ENCODE data around the gene SPON1.

Gene SPON1

DNA sequence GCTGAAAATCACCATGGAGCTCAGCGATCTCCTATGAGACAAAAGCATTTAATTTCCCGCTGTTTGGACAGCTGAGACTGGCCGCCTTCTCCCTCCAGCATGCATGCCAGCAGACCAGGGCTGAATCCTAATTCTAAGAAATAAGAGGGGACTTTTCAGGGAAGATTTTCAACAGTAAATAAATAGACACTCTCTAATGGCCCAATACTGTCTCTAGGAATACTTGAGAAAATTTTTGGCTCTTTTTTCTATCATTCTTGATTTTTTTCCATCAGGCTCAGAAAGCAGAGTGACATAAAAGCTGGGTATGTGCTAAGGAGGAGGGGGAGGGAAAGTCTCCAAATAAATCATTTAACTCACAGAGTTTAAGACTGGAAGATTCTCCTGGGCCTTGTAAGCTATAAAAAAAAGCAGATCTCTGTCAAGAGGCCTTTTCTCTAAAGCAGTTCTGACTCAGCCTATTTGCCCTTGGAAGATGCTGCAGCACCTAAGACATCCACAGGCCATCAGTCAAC, 17.6 kb upstream of the SPON1 start:
- Histone ChIP-seq H2AFZ (ENCODE audit: low read length) (no peak overlapping the region), H3K4me2 (ENCODE audit: low read depth, low read length, poor library complexity, severe bottlenecking) (no peak overlapping the region), H3F3A (ENCODE audit: low read depth) (no peaks in the 10 kb centered on the region), H3K4me3 (ENCODE audit: low read length, poor library complexity, severe bottlenecking) (no peak overlapping the region), H3K9ac (ENCODE audit: low read depth, low read length, poor library complexity, severe bottlenecking) (no peak overlapping the region), H3K9me3 (ENCODE audit: insufficient read depth, low read depth, low read length) (no peaks in the 10 kb centered on the region), H3K36me3 (ENCODE audit: insufficient read depth, low read length) (no peaks in the 10 kb centered on the region), H3K4me1 (ENCODE audit: insufficient read depth, low read length, poor library complexity, severe bottlenecking) (peaks cover 10% of the 10 kb centered on the region), H3K27me3 (ENCODE audit: insufficient read depth, low read length, poor library complexity, severe bottlenecking) (no peaks in the 10 kb centered on the region), H4K20me1 (ENCODE audit: insufficient read depth, low read length, poor library complexity, severe bottlenecking) (no peaks in the 10 kb centered on the region), H3K79me2 (ENCODE audit: insufficient read depth, low read length) (no peaks in the 10 kb centered on the region), H3K9me2 (replicated peaks; ENCODE audit: low read depth, low read length) (no peaks in the 10 kb centered on the region)
- no peak for TF ChIP-seq EZH2phosphoT487 (IDR thresholded peaks at IDR 0.05; ENCODE audit: borderline replicate concordance)
- TF ChIP-seq, protein P1, sequence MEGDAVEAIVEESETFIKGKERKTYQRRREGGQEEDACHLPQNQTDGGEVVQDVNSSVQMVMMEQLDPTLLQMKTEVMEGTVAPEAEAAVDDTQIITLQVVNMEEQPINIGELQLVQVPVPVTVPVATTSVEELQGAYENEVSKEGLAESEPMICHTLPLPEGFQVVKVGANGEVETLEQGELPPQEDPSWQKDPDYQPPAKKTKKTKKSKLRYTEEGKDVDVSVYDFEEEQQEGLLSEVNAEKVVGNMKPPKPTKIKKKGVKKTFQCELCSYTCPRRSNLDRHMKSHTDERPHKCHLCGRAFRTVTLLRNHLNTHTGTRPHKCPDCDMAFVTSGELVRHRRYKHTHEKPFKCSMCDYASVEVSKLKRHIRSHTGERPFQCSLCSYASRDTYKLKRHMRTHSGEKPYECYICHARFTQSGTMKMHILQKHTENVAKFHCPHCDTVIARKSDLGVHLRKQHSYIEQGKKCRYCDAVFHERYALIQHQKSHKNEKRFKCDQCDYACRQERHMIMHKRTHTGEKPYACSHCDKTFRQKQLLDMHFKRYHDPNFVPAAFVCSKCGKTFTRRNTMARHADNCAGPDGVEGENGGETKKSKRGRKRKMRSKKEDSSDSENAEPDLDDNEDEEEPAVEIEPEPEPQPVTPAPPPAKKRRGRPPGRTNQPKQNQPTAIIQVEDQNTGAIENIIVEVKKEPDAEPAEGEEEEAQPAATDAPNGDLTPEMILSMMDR (conservative IDR thresholded peaks at IDR 0.05; ENCODE audit: low read length), result no peak

DNA sequence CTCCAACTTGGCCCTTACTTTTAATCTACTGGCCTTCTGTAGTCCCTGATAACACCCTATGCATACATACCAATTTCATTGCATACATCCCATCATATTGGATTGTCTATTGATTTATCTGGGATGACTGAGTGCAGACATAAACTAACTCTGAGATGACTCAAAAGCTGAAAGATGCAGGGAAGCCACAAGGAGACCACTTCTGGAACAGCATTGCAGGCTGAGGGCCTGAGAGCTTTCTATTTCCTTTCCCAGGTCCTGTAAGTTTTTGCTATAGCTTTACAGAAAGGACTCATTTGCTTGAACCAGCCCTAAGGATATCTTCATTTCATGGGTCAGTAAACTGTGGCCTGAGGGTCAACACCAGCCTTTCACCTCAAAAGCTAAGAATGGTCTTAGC, 15.1 kb upstream of the SPON1 start:
- Histone ChIP-seq H3K9ac (ENCODE audit: low read depth, low read length, poor library complexity, severe bottlenecking) (no peak overlapping the region), H3K9me2 (replicated peaks; ENCODE audit: low read depth, low read length) (no peaks in the 10 kb centered on the region), H3K4me1 (ENCODE audit: insufficient read depth, low read length, poor library complexity, severe bottlenecking) (no peaks in the 10 kb centered on the region), H3K79me2 (ENCODE audit: insufficient read depth, low read length) (no peaks in the 10 kb centered on the region), H4K20me1 (ENCODE audit: insufficient read depth, low read length, poor library complexity, severe bottlenecking) (no peaks in the 10 kb centered on the region), H2AFZ (ENCODE audit: low read length) (peak overlapping the region; percentile 29; the same call in 1 of the 2 replicates), H3F3A (ENCODE audit: low read depth) (no peaks in the 10 kb centered on the region), H3K4me2 (ENCODE audit: low read depth, low read length, poor library complexity, severe bottlenecking) (no peak overlapping the region), H3K4me3 (ENCODE audit: low read length, poor library complexity, severe bottlenecking) (no peak overlapping the region), H3K36me3 (ENCODE audit: insufficient read depth, low read length) (no peaks in the 10 kb centered on the region), H3K9me3 (ENCODE audit: insufficient read depth, low read depth, low read length) (no peaks in the 10 kb centered on the region), H3K27me3 (ENCODE audit: insufficient read depth, low read length, poor library complexity, severe bottlenecking) (no peaks in the 10 kb centered on the region)
- no peak for TF ChIP-seq EZH2phosphoT487 (IDR thresholded peaks at IDR 0.05; ENCODE audit: borderline replicate concordance)
- TF ChIP-seq, protein P1 (conservative IDR thresholded peaks at IDR 0.05; ENCODE audit: low read length), result no peak

DNA sequence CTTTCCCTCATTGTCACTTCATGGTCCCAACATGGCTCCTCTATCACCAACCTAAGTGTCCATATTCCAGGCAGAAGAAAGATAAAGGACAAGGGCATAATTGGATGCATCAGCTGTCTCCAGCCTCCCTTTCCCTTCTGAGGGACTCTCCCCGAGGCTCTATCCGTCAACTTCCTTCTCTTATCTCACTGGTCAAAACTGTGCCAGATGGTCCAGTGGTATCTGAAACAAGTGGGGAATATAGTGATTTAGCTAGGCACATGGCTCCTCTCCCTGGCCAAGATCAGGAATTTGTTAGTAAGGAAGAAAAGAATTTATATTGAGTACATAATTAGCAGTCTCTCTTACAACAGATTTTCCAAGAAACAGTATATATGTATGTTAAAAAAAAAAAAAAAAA, 12.6 kb upstream of the SPON1 start:
- Histone ChIP-seq H3K79me2 (ENCODE audit: insufficient read depth, low read length) (no peaks in the 10 kb centered on the region), H3K9me2 (replicated peaks; ENCODE audit: low read depth, low read length) (no peaks in the 10 kb centered on the region), H2AFZ (ENCODE audit: low read length) (no peak overlapping the region), H3K9me3 (ENCODE audit: insufficient read depth, low read depth, low read length) (no peaks in the 10 kb centered on the region), H3F3A (ENCODE audit: low read depth) (no peaks in the 10 kb centered on the region), H3K27me3 (ENCODE audit: insufficient read depth, low read length, poor library complexity, severe bottlenecking) (no peaks in the 10 kb centered on the region), H3K4me2 (ENCODE audit: low read depth, low read length, poor library complexity, severe bottlenecking) (no peak overlapping the region), H3K4me1 (ENCODE audit: insufficient read depth, low read length, poor library complexity, severe bottlenecking) (no peaks in the 10 kb centered on the region), H3K4me3 (ENCODE audit: low read length, poor library complexity, severe bottlenecking) (no peak overlapping the region), H3K36me3 (ENCODE audit: insufficient read depth, low read length) (no peaks in the 10 kb centered on the region), H3K9ac (ENCODE audit: low read depth, low read length, poor library complexity, severe bottlenecking) (no peak overlapping the region), H4K20me1 (ENCODE audit: insufficient read depth, low read length, poor library complexity, severe bottlenecking) (no peaks in the 10 kb centered on the region)
- TF ChIP-seq EZH2phosphoT487 (IDR thresholded peaks at IDR 0.05; ENCODE audit: borderline replicate concordance), result no peak
- TF ChIP-seq, protein P1 (conservative IDR thresholded peaks at IDR 0.05; ENCODE audit: low read length), result peak; percentile 25; the same call in 1 of the 2 replicates

Data from Loucy (cell line).